ENCODE data around the gene CEP170. TPM values are rescaled to one million over a fixed set of nuclear protein-coding genes. Genes with fewer than 3 reads are reported as not detected.

The CEP170 gene
- total and polyA plus RNA-seq, 2 experiments from 2014 or later: 93.1 to 104 TPM

DNA sequence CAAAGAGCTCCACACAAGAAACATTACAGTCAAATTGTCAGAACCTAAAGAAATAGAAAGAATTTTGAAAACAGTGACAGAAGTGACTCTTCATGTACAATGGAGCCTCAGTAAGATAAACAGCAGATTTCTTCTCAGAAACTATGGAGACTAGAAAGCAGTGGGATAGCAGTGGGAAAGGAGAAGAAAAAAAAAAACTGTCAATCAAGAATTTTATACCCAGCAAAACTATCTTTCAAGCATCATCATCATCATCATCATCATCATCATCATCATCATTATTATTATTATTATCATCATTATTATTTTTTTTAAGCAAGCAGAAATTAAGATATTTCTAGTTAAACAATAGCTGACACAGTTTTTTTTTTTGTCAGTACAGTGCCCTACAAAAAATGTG, 24.2 kb downstream of the CEP170 start:
- no peak overlapping the region for H3K4me3 ChIP-seq
- H3K27ac Mint-ChIP-seq: no peak overlapping the region
- ATAC-seq: no peak
- H3K27me3 Mint-ChIP-seq (ENCODE audit: insufficient read depth, low read depth, poor library complexity): no peaks in the 10 kb centered on the region
- peaks cover 30% of the 10 kb centered on the region for H3K9me3 Mint-ChIP-seq
- H4K20me1 ChIP-seq (replicated peaks; ENCODE audit: insufficient read depth): peaks cover 18% of the 10 kb centered on the region
- H3F3A ChIP-seq (replicated peaks; ENCODE audit: low read depth): no peaks in the 10 kb centered on the region
- H3K4me1 Mint-ChIP-seq: peaks cover 5% of the 10 kb centered on the region; the same call in 2 of the 3 replicates
- peaks cover 48% of the 10 kb centered on the region for H3K36me3 Mint-ChIP-seq (ENCODE audit: low read depth)
- TF ChIP-seq NANOG (IDR thresholded peaks at IDR 0.05; ENCODE audit: borderline replicate concordance) (no peak), CREB1 (CRISPR knock-in tag; IDR thresholded peaks at IDR 0.05; ENCODE audit: low read depth) (0 out of 2 replicates have a peak, but pooled peaks have one; percentile 10)
- peaks cover 13% of the 10 kb centered on the region for H3K36me3 ChIP-seq (ENCODE audit: insufficient read depth)
- peaks cover 98% of the 10 kb centered on the region for H3K79me2 ChIP-seq (replicated peaks; ENCODE audit: insufficient read depth)
- no peak overlapping the region for H3K4me2 ChIP-seq
- H3K27me3 ChIP-seq (ENCODE audit: insufficient read depth): no peaks in the 10 kb centered on the region
- DNase-seq (ENCODE audit: low spot score): peak; percentile 65
- H3K9me2 ChIP-seq (ENCODE audit: insufficient read depth): no peaks in the 10 kb centered on the region
- no peak overlapping the region for H2AFZ ChIP-seq
- no peak overlapping the region for H3K4me3 Mint-ChIP-seq
- H3K27ac ChIP-seq (ENCODE audit: low read depth): no peak overlapping the region
- peaks cover 7% of the 10 kb centered on the region; the same call in 1 of the 2 replicates for H3K4me1 ChIP-seq (ENCODE audit: insufficient read depth)

DNA sequence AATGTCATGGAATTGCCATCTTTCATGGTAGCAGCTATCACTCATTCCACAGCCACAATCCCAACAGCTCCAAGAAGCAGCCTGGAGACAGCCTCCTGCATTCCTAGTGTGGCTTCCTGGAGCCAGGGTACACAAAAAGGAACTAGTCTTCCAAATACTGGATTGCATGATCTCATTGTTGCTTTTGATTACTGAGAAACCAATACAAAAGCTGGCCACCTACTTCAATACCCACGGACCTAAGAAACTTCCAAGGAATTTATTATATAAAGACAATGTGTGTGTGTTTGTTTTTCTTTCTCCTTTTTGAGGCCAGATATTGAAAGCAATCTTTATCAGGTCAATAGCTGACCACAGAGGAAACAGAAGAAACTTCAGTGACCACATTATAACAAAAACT, 25.6 kb downstream of the CEP170 start:
- Histone ChIP-seq H3K4me1 (ENCODE audit: insufficient read depth) (no peaks in the 10 kb centered on the region), H3K4me3 (no peak overlapping the region), H2AFZ (no peak overlapping the region), H4K20me1 (replicated peaks; ENCODE audit: insufficient read depth) (peaks cover 18% of the 10 kb centered on the region), H3F3A (replicated peaks; ENCODE audit: low read depth) (no peaks in the 10 kb centered on the region), H3K36me3 (ENCODE audit: insufficient read depth) (peaks cover 13% of the 10 kb centered on the region), H3K27me3 (ENCODE audit: insufficient read depth) (no peaks in the 10 kb centered on the region), H3K79me2 (replicated peaks; ENCODE audit: insufficient read depth) (peaks cover 97% of the 10 kb centered on the region), H3K9me2 (ENCODE audit: insufficient read depth) (no peaks in the 10 kb centered on the region), H3K4me2 (no peak overlapping the region), H3K27ac (ENCODE audit: low read depth) (no peak overlapping the region)
- DNase-seq (ENCODE audit: low spot score) (no peak), ATAC-seq (no peak)
- H3K4me1 Mint-ChIP-seq: no peaks in the 10 kb centered on the region; the same call in 2 of the 3 replicates
- TF ChIP-seq EZH2 (IDR thresholded peaks at IDR 0.05; ENCODE audit: low read depth, unreplicated experiment) (no peak), STAT1 (IDR thresholded peaks at IDR 0.05; ENCODE audit: unreplicated experiment) (no peak), ETS1 (IDR thresholded peaks at IDR 0.05) (no peak), ZNF331 (CRISPR knock-in tag; IDR thresholded peaks at IDR 0.05; ENCODE audit: low read depth) (no peak), JUNB (IDR thresholded peaks at IDR 0.05; ENCODE audit: unreplicated experiment) (no peak)
- no peak overlapping the region for H3K27ac Mint-ChIP-seq
- peaks cover 51% of the 10 kb centered on the region for H3K36me3 Mint-ChIP-seq (ENCODE audit: low read depth)
- no peaks in the 10 kb centered on the region for H3K27me3 Mint-ChIP-seq (ENCODE audit: insufficient read depth, low read depth, poor library complexity)
- H3K9me3 Mint-ChIP-seq: peaks cover 30% of the 10 kb centered on the region
- no peak overlapping the region for H3K4me3 Mint-ChIP-seq

DNA sequence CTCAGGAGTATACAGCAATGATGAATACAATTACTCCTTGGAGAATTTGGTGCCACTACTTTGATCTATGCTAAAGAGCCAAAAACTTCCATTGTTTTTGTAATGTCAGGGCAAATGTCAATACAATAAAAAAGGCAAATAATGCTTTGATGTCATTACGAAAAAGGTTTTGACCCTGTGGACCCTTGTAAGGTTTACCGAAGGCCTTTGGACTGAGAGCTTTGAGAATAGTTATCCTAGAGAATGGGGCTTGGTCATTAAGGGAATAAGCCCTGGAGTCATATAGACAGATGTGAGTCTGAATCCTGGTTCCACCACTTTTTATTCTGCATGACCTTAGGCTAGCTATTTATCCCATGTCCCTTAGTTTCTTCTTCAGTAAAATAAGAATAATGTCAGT, 27.5 kb downstream of the CEP170 start:
- peaks cover 94% of the 10 kb centered on the region for H3K79me2 ChIP-seq (replicated peaks; ENCODE audit: insufficient read depth)
- no peaks in the 10 kb centered on the region for H3F3A ChIP-seq (replicated peaks; ENCODE audit: low read depth)
- H3K36me3 ChIP-seq (ENCODE audit: insufficient read depth): peaks cover 12% of the 10 kb centered on the region
- no peak overlapping the region for H3K4me2 ChIP-seq
- H3K4me3 ChIP-seq: no peak overlapping the region
- Mint-ChIP-seq H3K4me1 (no peaks in the 10 kb centered on the region; the same call in 2 of the 3 replicates), H3K9me3 (peaks cover 30% of the 10 kb centered on the region), H3K36me3 (ENCODE audit: low read depth) (peaks cover 47% of the 10 kb centered on the region), H3K27me3 (ENCODE audit: insufficient read depth, low read depth, poor library complexity) (no peaks in the 10 kb centered on the region), H3K4me3 (no peak overlapping the region), H3K27ac (no peak overlapping the region)
- DNase-seq (ENCODE audit: low spot score) (no peak), ATAC-seq (no peak)
- no peaks in the 10 kb centered on the region for H3K4me1 ChIP-seq (ENCODE audit: insufficient read depth)
- H3K27ac ChIP-seq (ENCODE audit: low read depth): no peak overlapping the region
- H4K20me1 ChIP-seq (replicated peaks; ENCODE audit: insufficient read depth): peaks cover 18% of the 10 kb centered on the region
- no peak overlapping the region for H2AFZ ChIP-seq
- no peaks in the 10 kb centered on the region for H3K9me2 ChIP-seq (ENCODE audit: insufficient read depth)
- no peaks in the 10 kb centered on the region for H3K27me3 ChIP-seq (ENCODE audit: insufficient read depth)
- TF ChIP-seq ZNF331 (CRISPR knock-in tag; IDR thresholded peaks at IDR 0.05; ENCODE audit: low read depth) (no peak), JUNB (IDR thresholded peaks at IDR 0.05; ENCODE audit: unreplicated experiment) (no peak), ZNF114 (CRISPR knock-in tag; IDR thresholded peaks at IDR 0.05) (no peak), CREB1 (CRISPR knock-in tag; IDR thresholded peaks at IDR 0.05; ENCODE audit: low read depth) (no peak), ETS1 (IDR thresholded peaks at IDR 0.05) (no peak), EZH2phosphoT487 (IDR thresholded peaks at IDR 0.05; ENCODE audit: unreplicated experiment) (no peak), CTCF (conservative IDR thresholded peaks at IDR 0.05; ENCODE audit: low read depth in 2 of 2) (no peak), EZH2 (IDR thresholded peaks at IDR 0.05; ENCODE audit: low read depth, unreplicated experiment) (no peak), NANOG (IDR thresholded peaks at IDR 0.05; ENCODE audit: borderline replicate concordance) (no peak), STAT1 (IDR thresholded peaks at IDR 0.05; ENCODE audit: unreplicated experiment) (no peak)

Data from GM23338 (cell line).